ENCODE results near the gene HNRNPA3.
"Not testable (repeated sequence)": the region's sequence is repeated elsewhere in the genome, so short reads cannot be mapped to it uniquely, and the experiment has no call there.

The HNRNPA3 gene

GRCh38 chr2:177212106-177212890 lies at the start of gene HNRNPA3:
HNRNPA3 (plus strand) TSS chr2:177212794; CDS start chr2:177212800, 6 bp downstream.
- DNase-seq: peak; percentile 100

GRCh38 chr2:177164131-177164530 lies 48.5 kb upstream of the HNRNPA3 start:
- no peak for DNase-seq

GRCh38 chr2:177164584-177165052 lies 48.0 kb upstream of the HNRNPA3 start:
- peak; percentile 89 for DNase-seq

- peak; percentile 80 for DNase-seq
Measured at GRCh38 chr2:177165061-177165583, 47.5 kb upstream of the HNRNPA3 start.

DNA sequence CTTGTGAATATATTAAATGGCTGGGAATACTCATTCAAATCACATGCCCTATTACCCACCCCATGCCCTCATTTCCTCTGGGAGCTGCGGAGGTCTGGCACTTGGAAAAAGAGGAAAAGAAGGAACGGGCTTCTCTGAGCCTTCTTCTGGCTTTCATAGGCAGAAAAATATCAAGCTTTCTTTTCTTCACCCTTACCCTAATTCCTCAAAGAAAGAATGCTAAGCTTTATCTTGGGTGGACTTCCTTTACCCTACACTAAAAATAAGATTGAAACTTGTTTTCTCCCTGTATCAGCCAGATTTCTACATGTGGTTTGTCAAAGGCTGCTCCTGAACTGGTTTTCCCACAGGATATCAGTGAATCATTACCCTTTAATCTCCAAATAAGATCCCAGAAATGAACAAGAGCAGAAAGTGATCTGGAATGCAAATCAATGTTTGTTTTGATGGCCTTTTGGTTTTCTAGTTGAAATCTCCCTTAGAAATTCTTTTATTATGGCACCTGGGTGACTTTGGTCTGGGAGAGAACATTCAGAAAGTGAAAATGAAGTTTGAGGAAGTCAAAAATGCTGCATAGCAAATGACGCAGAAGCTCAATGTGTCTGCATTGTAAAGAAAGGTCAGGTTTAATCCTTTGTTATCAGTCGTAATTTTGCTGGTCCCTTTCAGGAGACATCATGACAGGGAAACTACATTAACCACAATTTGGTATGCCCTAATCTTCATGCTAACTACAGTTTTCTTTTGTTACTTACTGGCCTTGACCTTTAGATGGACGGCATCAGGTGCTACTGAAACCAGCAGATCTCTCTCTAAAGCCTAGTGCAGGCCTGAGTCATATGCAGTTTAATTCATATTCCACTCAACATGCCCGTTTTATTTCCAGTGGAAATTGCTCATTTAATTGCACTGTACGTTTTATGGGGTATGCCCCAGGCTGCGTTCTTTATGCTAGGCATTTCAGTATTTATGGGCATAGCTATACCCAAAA lies 46.6 kb upstream of the HNRNPA3 start:
- no peak for DNase-seq

DNA sequence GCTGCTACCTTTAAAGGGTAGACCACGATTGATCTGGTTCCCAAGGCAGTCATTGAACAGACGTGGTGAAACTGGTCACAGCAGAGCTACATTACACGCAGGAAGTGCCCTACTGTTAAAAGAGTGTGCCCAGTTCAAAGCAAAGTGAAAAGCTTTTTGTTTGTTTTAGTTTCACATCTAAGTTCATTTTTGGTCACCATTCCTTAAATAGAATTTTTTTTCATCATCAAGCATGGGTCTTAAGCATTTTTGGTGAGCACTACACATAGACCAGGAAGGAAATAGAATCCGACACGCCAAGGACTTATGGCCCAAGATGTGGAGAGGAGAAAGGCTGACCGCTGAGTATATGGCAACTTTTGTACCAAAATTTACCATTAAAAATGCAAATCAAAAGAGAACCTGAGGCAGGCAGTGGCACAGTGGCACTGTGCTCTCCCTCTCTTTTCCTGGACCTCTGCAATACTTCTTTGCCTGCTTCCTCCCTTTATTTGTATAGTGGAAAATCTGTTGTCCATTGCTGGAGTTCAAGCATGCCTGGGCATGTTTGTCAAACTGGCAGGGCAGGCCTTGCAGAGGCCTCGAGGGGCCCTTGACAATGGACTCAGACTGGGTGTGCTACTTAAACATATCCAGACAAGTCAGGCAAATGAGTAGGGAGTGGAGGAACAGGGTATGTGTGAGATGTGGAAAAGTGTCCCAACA lies 42.6 kb upstream of the HNRNPA3 start:
- no peak for DNase-seq

DNA sequence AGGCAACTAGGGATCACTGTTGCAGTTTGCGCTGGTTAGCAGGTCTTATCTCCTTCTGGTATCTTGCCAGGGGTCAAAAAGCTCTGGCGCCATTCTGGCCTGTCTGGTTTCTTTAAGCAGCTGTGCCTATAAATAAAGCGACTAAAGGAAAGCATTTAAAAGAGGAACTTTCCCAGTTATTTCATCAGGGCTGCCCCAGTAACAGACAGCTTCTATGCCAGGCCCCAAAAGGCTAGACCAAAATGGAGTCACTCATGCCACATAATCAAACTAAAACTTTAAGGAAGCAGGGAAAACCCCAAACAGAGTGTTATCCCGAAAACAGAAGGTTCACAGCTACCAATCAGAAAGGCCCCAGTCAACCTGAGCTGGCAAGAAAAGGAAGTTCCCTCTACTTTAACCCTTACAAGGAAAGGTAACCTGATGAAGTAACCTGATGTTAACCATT lies 41.2 kb upstream of the HNRNPA3 start:
- no peak for DNase-seq

DNA sequence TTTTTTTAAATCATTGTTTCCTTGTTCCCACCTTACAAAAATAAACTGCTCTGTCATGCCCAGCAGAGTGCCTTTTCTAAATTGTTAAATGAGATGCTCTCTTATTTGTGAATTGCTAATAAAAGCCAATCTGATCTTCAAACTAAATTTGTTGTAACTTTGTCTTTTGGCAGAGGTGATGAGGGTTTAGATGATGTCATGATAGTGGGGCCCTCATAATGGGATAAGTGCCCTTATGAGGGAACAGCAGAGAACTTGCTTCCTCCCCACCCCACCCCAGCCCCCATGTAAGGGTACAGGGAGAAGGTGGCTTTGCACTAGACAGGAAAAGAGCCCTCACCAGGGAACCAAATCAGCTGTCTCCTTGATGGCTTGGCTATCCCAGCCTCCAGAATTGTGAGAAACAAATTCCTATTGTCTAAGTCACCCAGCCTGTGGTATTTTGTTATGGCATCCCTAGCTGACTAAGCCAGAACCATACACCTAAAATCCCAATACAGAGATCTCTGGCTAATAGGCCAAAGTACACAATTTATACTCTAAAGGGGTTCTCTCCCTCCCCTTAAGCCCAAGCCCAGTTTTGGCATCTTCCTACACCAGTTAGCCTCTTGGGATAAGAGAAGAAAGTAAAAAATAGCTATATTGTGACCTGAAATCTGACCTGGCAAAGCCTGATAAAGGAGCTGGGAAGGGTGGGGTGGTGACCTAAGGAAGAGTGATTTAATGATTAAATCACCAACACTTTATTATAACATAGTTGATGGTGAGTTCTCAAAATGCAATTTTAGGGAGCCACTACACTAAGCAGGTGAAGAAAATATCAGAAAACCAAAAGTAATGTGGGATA lies 40.3 kb upstream of the HNRNPA3 start:
- DNase-seq: no peak

DNA sequence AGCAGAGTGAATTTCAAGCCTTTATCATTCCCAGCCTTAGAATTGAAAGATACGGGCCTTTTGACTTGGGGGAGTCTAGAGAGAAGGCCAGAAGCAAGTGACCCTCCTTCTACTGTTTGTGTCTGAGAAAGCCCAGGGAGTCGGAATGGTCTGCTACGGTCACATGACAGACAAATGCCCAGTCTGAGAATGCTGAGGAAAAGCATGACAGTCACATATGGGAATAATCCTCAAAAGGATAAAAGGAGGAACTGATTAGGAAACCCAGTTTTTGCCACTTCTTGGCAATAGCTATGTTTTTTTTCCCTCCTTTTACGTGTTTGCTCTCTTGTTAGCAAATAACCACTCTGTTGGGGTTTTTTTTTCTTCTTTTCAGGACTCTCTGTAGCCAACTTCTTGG lies 38.1 kb upstream of the HNRNPA3 start:
- no peak for DNase-seq

- no peak for DNase-seq
Measured at GRCh38 chr2:177175917-177176668, 36.5 kb upstream of the HNRNPA3 start.

DNA sequence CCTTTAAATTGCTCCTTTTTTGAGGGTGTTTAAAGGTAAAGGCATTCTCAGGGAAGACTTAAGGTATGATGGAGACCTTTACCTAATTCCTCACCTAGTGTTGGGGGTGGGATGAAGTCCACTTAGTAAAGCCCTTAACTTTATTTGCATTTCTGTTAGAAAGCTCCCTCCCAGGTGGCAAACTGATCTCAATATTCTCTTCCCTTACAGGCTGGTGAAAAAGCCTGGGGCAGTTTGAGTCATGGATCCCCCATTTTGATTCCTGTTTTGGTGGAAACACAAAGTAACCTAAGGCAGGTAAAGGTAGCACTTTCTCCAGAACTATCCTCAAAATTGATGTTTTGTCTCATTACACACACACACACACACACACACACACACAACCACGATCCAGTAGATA lies 33.8 kb upstream of the HNRNPA3 start:
- DNase-seq: no peak

GRCh38 chr2:177179227-177179626 lies 33.4 kb upstream of the HNRNPA3 start:
- no peak for DNase-seq

DNA sequence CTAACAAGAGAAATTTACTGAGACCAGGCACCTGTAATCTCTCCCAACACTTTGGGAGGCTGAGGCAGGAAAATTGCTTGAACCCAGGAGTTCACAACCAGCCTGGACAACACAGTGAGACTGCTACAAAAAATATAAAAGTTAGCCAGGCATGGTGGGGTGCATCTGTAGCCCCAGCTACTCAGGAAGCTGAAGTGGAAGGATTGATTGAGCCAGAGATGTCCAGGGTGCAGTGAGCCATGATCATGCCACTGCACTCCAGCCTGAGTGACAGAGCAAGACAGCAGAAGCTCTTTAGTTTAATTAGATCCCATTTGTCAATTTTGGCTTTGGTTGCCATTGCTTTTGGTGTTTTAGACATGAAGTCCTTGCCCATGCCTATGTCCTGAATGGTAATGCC lies 32.9 kb upstream of the HNRNPA3 start:
- not testable (repeated sequence) for DNase-seq

GRCh38 chr2:177180269-177181000 lies 32.2 kb upstream of the HNRNPA3 start:
- DNase-seq: no peak

DNA sequence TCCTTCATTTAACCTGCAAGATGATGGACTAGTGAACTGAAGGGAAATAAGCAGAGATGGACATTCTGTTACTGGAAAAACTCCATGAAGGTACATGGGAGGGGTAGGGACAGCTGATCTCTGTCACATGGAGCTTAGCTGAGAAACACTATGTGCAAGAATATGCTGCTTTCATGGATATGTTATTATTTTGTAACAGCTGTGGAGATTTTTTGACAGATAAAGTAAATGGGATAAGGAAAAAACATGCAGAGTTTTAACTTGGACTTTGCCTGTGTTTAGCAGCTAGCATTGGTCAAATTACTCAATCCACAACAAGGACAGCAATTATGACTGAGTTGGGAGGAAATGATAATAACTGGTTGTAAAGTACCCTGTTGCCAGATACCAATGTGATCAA lies 28.7 kb upstream of the HNRNPA3 start:
- no peak for DNase-seq

GRCh38 chr2:177184606-177185005 lies 28.0 kb upstream of the HNRNPA3 start:
- DNase-seq: no peak

- not testable (repeated sequence) for DNase-seq
Measured at GRCh38 chr2:177186038-177186437, 26.6 kb upstream of the HNRNPA3 start.

- no peak for DNase-seq
Measured at GRCh38 chr2:177187631-177188312, 24.8 kb upstream of the HNRNPA3 start.
